ENCODE data around the gene SHC4.

- TF ChIP-seq CTCF (IDR thresholded peaks at IDR 0.05) = no peak
- no peak for TF ChIP-seq EP300 (IDR thresholded peaks at IDR 0.05)
- TF ChIP-seq POLR2AphosphoS5 (IDR thresholded peaks at IDR 0.05) = no peak
Observed at GRCh38 chr15:48983300-48983699, 19.6 kb upstream of the SHC4 start.

All from esophagus muscularis mucosa (tissue), 4 donors.